ENCODE measurements around the gene PRKCA.
"Not testable (repeated sequence)": the region's sequence is repeated elsewhere in the genome, so short reads cannot be mapped to it uniquely, and the experiment has no call there.

Gene PRKCA

GRCh38 chr17:66472123-66472522 lies 169.7 kb downstream of the PRKCA start:
- no peak for FAIRE-seq

GRCh38 chr17:66474258-66474657 lies 171.8 kb downstream of the PRKCA start:
- FAIRE-seq, result no peak

GRCh38 chr17:66474806-66475497 lies 172.5 kb downstream of the PRKCA start:
- FAIRE-seq, result no peak

- no peak for FAIRE-seq
These were observed 173.6 kb downstream of the PRKCA start for GRCh38 chr17:66476014-66476413.

GRCh38 chr17:66477615-66478283 lies 175.3 kb downstream of the PRKCA start:
- no peak for FAIRE-seq

- not testable (repeated sequence) for FAIRE-seq
These were observed 176.9 kb downstream of the PRKCA start for GRCh38 chr17:66479230-66479889.

- FAIRE-seq, result no peak
These were observed 177.8 kb downstream of the PRKCA start for GRCh38 chr17:66480243-66480642.

- FAIRE-seq, result no peak
These were observed 178.4 kb downstream of the PRKCA start for GRCh38 chr17:66480802-66481201.

- FAIRE-seq, result no peak
These were observed 178.9 kb downstream of the PRKCA start for GRCh38 chr17:66481271-66481670.

GRCh38 chr17:66483906-66484305 lies 181.5 kb downstream of the PRKCA start:
- FAIRE-seq, result no peak

- FAIRE-seq, result no peak
These were observed 183.0 kb downstream of the PRKCA start for GRCh38 chr17:66485309-66485947.

GRCh38 chr17:66487121-66487520 lies 184.7 kb downstream of the PRKCA start:
- FAIRE-seq, result no peak

GRCh38 chr17:66487981-66488468 lies 185.6 kb downstream of the PRKCA start:
- FAIRE-seq, result no peak

GRCh38 chr17:66488864-66489263 lies 186.5 kb downstream of the PRKCA start:
- no peak for FAIRE-seq

- not testable (repeated sequence) for FAIRE-seq
These were observed 187.2 kb downstream of the PRKCA start for GRCh38 chr17:66489576-66489975.

- FAIRE-seq, result no peak
These were observed 188.8 kb downstream of the PRKCA start for GRCh38 chr17:66491213-66491612.

GRCh38 chr17:66491665-66492064 lies 189.3 kb downstream of the PRKCA start:
- no peak for FAIRE-seq

GRCh38 chr17:66492080-66492479 lies 189.7 kb downstream of the PRKCA start:
- no peak for FAIRE-seq

GRCh38 chr17:66492561-66493005 lies 190.2 kb downstream of the PRKCA start:
- no peak for FAIRE-seq

GRCh38 chr17:66493283-66494019 lies 191.0 kb downstream of the PRKCA start:
- FAIRE-seq, result no peak

- no peak for FAIRE-seq
These were observed 191.8 kb downstream of the PRKCA start for GRCh38 chr17:66494023-66494803.

- no peak for FAIRE-seq
These were observed 192.6 kb downstream of the PRKCA start for GRCh38 chr17:66495035-66495434.

Measured in islet of Langerhans (tissue), 1 donor.